Heart right ventricle (tissue), 16 donors: ENCODE results near the gene GPD1. TPM values are rescaled to one million over a fixed set of nuclear protein-coding genes. Genes with fewer than 3 reads are reported as not detected.

Experiments
- ATAC-seq, 8 donors: fragments of 200-7000 bp; cut with Tn5 transposase; one replicate each; pipeline ENCODE4 v1.9.1; 2020; ENCODE audit warnings: mild to moderate bottlenecking in 8 of 8, moderate library complexity in 8 of 8, moderate number of reproducible peaks in 1 of 8
- DNase-seq, 2 donors: peaks; one replicate each; pipeline ENCODE4 v3.0.0-alpha.2; 2020
- H3K27ac ChIP-seq, 10 donors: fragments of 200-600 bp; sonication (generic) in 2 of 10; one replicate each; pipeline versions ENCODE4 v1.5.0 to v1.8.0; 2020 to 2022; ENCODE audit warnings: mild to moderate bottlenecking in 3 of 10
- H3K27me3 ChIP-seq, 7 donors: fragments of 200-600 bp; one replicate each; pipeline ENCODE4 v1.8.0; 2021 to 2022; ENCODE audit warnings: mild to moderate bottlenecking in 2 of 7
- H3K36me3 ChIP-seq, 9 donors: fragments of 200-600 bp; sonication (generic) in 1 of 9; one replicate each; pipeline versions ENCODE4 v1.5.0 to v1.8.0; 2020 to 2022; ENCODE audit warnings: mild to moderate bottlenecking in 2 of 9
- H3K4me1 ChIP-seq, 9 donors: fragments of 200-600 bp; sonication (generic) in 1 of 9; one replicate each; pipeline versions ENCODE4 v1.5.0 to v1.8.0; 2020 to 2022; ENCODE audit warnings: mild to moderate bottlenecking in 4 of 9
- H3K4me3 ChIP-seq, 10 donors: fragments of 200-600 bp; sonication (generic) in 2 of 10; one replicate each; pipeline versions ENCODE4 v1.5.0 to v1.8.0; 2020 to 2022; ENCODE audit warnings: mild to moderate bottlenecking in 7 of 10, moderate library complexity in 2 of 10
- H3K9me3 ChIP-seq, 11 donors: fragments of 200-600 bp in 10 of 11; sonication (generic) in 2 of 11; one replicate each; pipeline versions ENCODE4 v1.5.0 to v1.8.0; 2013 to 2022; ENCODE audit warnings: mild to moderate bottlenecking in 2 of 11, control low read depth in 1 of 11, moderate library complexity in 1 of 11
- CTCF ChIP-seq, 9 donors: fragments of 200-600 bp; sonication (generic) in 2 of 9; IDR thresholded peaks; one replicate each; pipeline versions ENCODE4 v1.5.0 to v1.8.0; 2021 to 2022; ENCODE audit warnings: antibody characterized with exemption in 9 of 9, mild to moderate bottlenecking in 5 of 9, moderate library complexity in 1 of 9
- WGBS, 2 donors: extraction: QIAGEN DNeasy Blood & Tissue Kit; methylation state at CpG; one replicate each; pipeline ENCODE4 v1.1.7; 2013; ENCODE audit warnings: inconsistent platforms in 1 of 2; 5-methylcytosine and 5-hydroxymethylcytosine counted together
- intact Hi-C, 10 donors: fragments of 100-400 bp; cut with DNase I; formaldehyde crosslinking; loops; one replicate each; pipeline versions ENCODE4 v1.11.1 to v1.14.2; 2022
- polyA plus RNA-seq, 2 donors: library from polyadenylated mRNA; stranded (reverse); fragments of 200-250 nt; gene quantifications; one replicate each; pipeline ENCODE4 v1.2.3, GENCODE V29; 2013
- total RNA-seq, 10 donors: library from RNA; stranded (reverse); fragmentation: NEBNext Ultra II Directional in 3 of 10; extraction: Animal tissue kit (Norgen Biotek cat#: 25700) in 3 of 10; gene quantifications; one replicate each; pipeline versions ENCODE4 v1.2.1 to v1.2.4, GENCODE V29; 2021 to 2023
- donor health status: Arrhythmogenic right ventricular cardiomyopathy.
- donor health status: ischemic (EF 13 %, LVEDD 7.1; RV severe dilation, severe dysfunction).
- donor health status: healthy with polysubstance abuse.
- donor health status: DM: no; HTN: yes; CAD: no.
- donor health status: DM: no; HTN: no; CAD: no.
- donor health status: ischemic (EF 25% LVEDD 6.9; RV normal size, moderate dysfunction).
- donor health status: ischemic (EF 25% LVEDD 5.7; RV mildly dilated, moderate dysfunction).
- donor health status: healthy.
- donor health status: DM: yes; HTN: yes; CAD: no.
- donor health status: Ischemic cardiomyopathy.
- donor health status: ischemic (EF 35%, LVEDD 5.7; RV mildly dilated, moderate dysfunction).
- donor health status: nonischemic (EF 11% LVEDD 7.7; RV severe dilation, severe dysfunction).
- donor health status: DM: yes; HTN: yes; CAD: no.
- donor health status: PGD.
- donor health status: ischemic (EF 29% LVEDD 5.4; RV normal size, mild dysfunction).
- donor health status: nonischemic (EF 23%, LVEDD 6.1; RV moderate dilation, normal function).

The GPD1 gene
- total and polyA plus RNA-seq, 12 donors, result 5.2 to 67.7 (median 15.3) TPM

- Histone ChIP-seq H3K36me3 (peaks cover 0 to 84% (median 65%) of the 10 kb centered on the region in 9 donors), H3K4me1 (peaks cover 0 to 28% (median 8%) of the 10 kb centered on the region in 9 donors), H3K9me3 (no peaks in the 10 kb centered on the region), H3K27ac (no peak overlapping the region), H3K4me3 (no peak overlapping the region), H3K27me3 (no peaks in the 10 kb centered on the region)
- TF ChIP-seq CTCF (IDR thresholded peaks at IDR 0.05), result no peak
- ATAC-seq (no peak), DNase-seq (no peak)
- intact Hi-C loops, result loop anchor here in 5 of 10 donors (5.0 to 10.0 kb wide), 4 partner anchors 78 to 225 kb away; partner anchors contain the start of gene CERS5 (in 2 of the 5)
- WGBS, 2 donors, result 95 to 97% methylated on average over 7 of the region's 7 CpGs
Measured at GRCh38 chr12:50089730-50090129, 14.1 kb upstream of the GPD1 start.

- Histone ChIP-seq H3K9me3 (no peaks in the 10 kb centered on the region), H3K4me1 (peaks cover 0 to 28% (median 8%) of the 10 kb centered on the region in 9 donors), H3K27ac (no peak overlapping the region), H3K4me3 (no peak overlapping the region), H3K36me3 (peaks cover 0 to 90% (median 71%) of the 10 kb centered on the region in 9 donors), H3K27me3 (no peaks in the 10 kb centered on the region)
- intact Hi-C loops, result no loop called here
- 81 to 84% methylated on average over 5 of the region's 5 CpGs for WGBS, 2 donors
- no peak for TF ChIP-seq CTCF (IDR thresholded peaks at IDR 0.05)
- no peak for ATAC-seq
- no peak for DNase-seq
Measured at GRCh38 chr12:50090391-50090790, 13.4 kb upstream of the GPD1 start.

GRCh38 chr12:50097952-50098351 is 5.9 kb upstream of the GPD1 start:
- DNase-seq, result no peak
- intact Hi-C loops, result no loop called here
- H3K4me1 ChIP-seq, result peaks cover 0 to 14% (median 4%) of the 10 kb centered on the region in 9 donors
- H3K27me3 ChIP-seq, result no peaks in the 10 kb centered on the region
- no peak overlapping the region for H3K4me3 ChIP-seq
- 75 to 82% methylated on average over 6 of the region's 6 CpGs for WGBS, 2 donors
- no peak for ATAC-seq
- no peak overlapping the region for H3K27ac ChIP-seq
- H3K36me3 ChIP-seq, result peaks cover 4 to 92% (median 69%) of the 10 kb centered on the region in 9 donors
- no peaks in the 10 kb centered on the region for H3K9me3 ChIP-seq
- no peak for TF ChIP-seq CTCF (IDR thresholded peaks at IDR 0.05)

GRCh38 chr12:50099302-50100008 is 4.4 kb upstream of the GPD1 start:
- 61 to 74% methylated on average over 5 of the region's 5 CpGs for WGBS, 2 donors
- TF ChIP-seq CTCF (IDR thresholded peaks at IDR 0.05), result no peak

More at GRCh38 chr12:50099302-50100008, 4.4 kb upstream of the GPD1 start:
- H3K4me3 ChIP-seq, result no peak overlapping the region
- peaks cover 4 to 29% (median 17%) of the 10 kb centered on the region in 9 donors for H3K4me1 ChIP-seq
- peak overlapping the region in 2 of 10 donors; percentile 10 to 40 for H3K27ac ChIP-seq
- ATAC-seq (peak in 3 of 8 donors; percentile 19 to 35 (median 32)), DNase-seq (no peak)
- no peaks in the 10 kb centered on the region for H3K9me3 ChIP-seq
- intact Hi-C loops, result no loop called here
- no peaks in the 10 kb centered on the region for H3K27me3 ChIP-seq
- H3K36me3 ChIP-seq, result peaks cover 4 to 77% (median 56%) of the 10 kb centered on the region in 9 donors
